ENCODE results near the gene DSTN.
A peak's percentile ranks its signal among the peaks of the same experiment; 100 is the strongest.

The DSTN gene

GRCh38 chr20:17555106-17555505 is 14.8 kb upstream of the DSTN start:
- no peak for DNase-seq

GRCh38 chr20:17556837-17557674 is 12.8 kb upstream of the DSTN start:
- no peak for DNase-seq

GRCh38 chr20:17557675-17558006 is 12.2 kb upstream of the DSTN start:
- DNase-seq: no peak

- peak in 1 of 2 experiments; percentile 5 for DNase-seq
Measured at GRCh38 chr20:17558154-17558940, 11.5 kb upstream of the DSTN start.

GRCh38 chr20:17558941-17559304 is 11.0 kb upstream of the DSTN start:
- DNase-seq: no peak

- no peak for DNase-seq
Measured at GRCh38 chr20:17559338-17559737, 10.5 kb upstream of the DSTN start.

- no peak for DNase-seq
Measured at GRCh38 chr20:17560344-17561074, 9.4 kb upstream of the DSTN start.

GRCh38 chr20:17562804-17563305 is 7.0 kb upstream of the DSTN start:
- no peak for DNase-seq

GRCh38 chr20:17565169-17565845 is 4.6 kb upstream of the DSTN start:
- DNase-seq: no peak

GRCh38 chr20:17566345-17566744 is 3.5 kb upstream of the DSTN start:
- DNase-seq: no peak

- no peak for DNase-seq
Measured at GRCh38 chr20:17568045-17568788, 1.7 kb upstream of the DSTN start.

GRCh38 chr20:17568972-17569521 is 828 bp upstream of the DSTN start:
- DNase-seq: peak in 1 of 2 experiments; percentile 2

GRCh38 chr20:17570347-17571152 is 675 bp downstream of the DSTN start:
- DNase-seq: peak in 1 of 2 experiments; percentile 2

- no peak for DNase-seq
Measured at GRCh38 chr20:17571153-17571527, 1.3 kb downstream of the DSTN start.

- DNase-seq: no peak
Measured at GRCh38 chr20:17572034-17572638, 2.3 kb downstream of the DSTN start.

- DNase-seq: no peak
Measured at GRCh38 chr20:17573463-17573862, 3.6 kb downstream of the DSTN start.

GRCh38 chr20:17576215-17576614 is 6.3 kb downstream of the DSTN start:
- DNase-seq: no peak

GRCh38 chr20:17579369-17580039 is 9.6 kb downstream of the DSTN start:
- DNase-seq: no peak

GRCh38 chr20:17580895-17581294 is 11.0 kb downstream of the DSTN start:
- no peak for DNase-seq

- DNase-seq: no peak
Measured at GRCh38 chr20:17583126-17583525, 13.3 kb downstream of the DSTN start.

Data from activated CD4-positive, alpha-beta T cell treated with anti-CD3 and anti-CD28 coated beads, Interleukin-2, amount 50 U/mL, for 4 hours (primary cell).